Pons (tissue), 1 donor: Measurements from ENCODE around the gene MAP3K21.

ENCODE experiments used
- DNase-seq: peaks from one replicate; pipeline ENCODE4 v3.0.0-alpha.2; 2016; ENCODE audit warnings: low spot score

MAP3K21 gene

DNA sequence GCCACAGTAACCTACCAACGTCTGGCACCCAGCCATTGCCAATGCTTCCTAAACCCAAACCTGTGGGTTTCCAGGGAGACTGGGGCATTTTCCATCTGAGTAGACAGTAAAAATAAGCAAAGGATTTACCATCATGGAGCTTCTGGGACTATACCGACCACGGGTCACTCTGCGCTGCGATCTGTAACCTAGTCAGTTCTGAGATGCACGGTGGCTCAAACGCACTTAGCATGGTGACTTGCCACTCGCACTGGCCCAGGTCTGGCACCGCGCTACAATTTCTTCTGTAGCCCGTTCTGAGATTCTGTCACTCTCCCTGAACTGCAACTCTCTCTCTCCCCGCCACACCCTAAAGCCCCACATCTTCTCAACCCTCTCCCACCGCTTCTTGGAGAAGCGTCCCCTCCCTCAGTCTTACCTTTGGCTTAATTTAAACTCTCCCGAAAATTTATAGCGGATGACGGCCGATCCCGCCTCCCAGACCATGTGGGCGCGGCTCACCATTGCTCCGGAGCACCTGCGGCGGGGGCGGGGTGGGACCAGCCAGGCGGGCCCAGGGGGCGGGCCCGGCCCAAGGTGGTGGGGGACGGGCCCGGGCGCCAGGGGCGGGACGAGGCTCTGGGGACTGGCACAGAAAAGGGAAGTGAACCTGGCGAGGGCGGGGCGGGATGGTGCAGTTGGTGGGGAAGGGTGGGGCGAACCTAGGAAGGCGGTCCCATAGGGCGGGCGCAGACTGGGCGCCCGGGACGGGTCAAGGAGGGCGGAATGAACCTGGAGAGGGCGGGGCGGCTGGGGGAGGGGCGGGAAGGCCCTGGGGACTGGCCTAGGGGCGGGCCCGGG is 493 bp upstream of the MAP3K21 start:
- peak; percentile 63 for DNase-seq

DNA sequence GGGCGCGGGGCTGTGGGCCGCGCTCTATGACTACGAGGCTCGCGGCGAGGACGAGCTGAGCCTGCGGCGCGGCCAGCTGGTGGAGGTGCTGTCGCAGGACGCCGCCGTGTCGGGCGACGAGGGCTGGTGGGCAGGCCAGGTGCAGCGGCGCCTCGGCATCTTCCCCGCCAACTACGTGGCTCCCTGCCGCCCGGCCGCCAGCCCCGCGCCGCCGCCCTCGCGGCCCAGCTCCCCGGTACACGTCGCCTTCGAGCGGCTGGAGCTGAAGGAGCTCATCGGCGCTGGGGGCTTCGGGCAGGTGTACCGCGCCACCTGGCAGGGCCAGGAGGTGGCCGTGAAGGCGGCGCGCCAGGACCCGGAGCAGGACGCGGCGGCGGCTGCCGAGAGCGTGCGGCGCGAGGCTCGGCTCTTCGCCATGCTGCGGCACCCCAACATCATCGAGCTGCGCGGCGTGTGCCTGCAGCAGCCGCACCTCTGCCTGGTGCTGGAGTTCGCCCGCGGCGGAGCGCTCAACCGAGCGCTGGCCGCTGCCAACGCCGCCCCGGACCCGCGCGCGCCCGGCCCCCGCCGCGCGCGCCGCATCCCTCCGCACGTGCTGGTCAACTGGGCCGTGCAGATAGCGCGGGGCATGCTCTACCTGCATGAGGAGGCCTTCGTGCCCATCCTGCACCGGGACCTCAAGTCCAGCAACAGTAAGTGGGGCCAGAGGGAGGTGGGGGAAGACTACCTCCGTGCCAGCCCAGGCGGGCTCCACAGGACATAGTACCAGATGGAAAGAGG is 808 bp downstream of the MAP3K21 start:
- no peak for DNase-seq

DNA sequence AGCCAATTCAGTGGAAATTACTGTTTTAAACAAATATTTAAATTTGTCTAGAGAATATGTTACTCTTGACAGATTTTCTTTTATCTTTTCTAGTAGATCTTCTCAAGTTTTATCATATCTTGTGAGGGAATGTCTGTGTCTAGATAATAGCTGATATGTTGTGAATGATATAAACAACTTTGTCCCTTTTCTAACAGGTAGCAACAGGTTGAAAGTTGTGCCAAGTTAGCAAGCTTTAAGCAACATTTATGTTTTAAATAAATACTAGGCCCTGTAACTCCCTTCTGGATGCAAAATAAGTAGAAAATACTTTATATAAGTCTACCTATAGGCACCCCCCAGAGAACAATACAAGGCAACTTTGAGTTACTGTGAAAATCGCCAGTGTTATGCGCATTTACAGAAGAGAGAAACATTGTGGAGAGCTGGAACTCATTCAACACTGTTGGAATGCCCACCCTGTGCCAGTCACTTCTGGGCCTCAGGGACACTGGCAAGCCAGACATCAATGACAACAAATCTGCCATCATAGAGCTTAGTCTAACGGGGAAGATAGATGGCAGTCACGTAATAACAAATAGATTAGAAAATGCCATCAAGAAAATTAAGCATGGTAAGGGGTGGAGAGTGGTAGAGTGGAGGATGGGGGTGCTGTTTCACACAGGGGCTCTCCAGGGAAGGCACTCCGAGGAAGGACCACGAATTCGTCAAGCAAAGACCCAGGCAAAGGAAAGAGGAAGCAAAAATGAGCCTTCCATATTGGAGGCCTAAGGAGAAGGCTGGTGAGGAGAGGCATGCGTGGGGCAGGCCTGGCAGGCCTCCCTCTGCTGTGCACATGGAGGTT is 4.4 kb downstream of the MAP3K21 start:
- no peak for DNase-seq

DNA sequence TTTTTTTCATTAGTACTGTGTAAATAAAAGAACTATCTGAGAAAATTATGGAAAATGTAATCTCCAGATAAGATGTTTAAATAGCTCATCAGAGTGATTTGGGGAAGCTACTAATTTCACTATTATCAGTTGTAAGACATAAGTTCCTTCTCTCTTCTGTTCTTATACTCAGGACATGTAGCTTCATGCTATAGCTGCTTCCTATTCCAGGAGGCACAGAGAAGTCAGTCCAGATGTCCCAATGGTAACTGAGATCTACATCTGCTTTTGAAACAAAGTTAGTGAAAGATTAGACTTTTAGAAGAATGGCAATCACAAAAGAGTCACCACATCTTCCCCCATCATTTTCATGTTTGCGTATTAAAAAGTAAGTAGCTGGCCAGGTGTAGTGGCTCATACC is 5.6 kb downstream of the MAP3K21 start:
- no peak for DNase-seq

DNA sequence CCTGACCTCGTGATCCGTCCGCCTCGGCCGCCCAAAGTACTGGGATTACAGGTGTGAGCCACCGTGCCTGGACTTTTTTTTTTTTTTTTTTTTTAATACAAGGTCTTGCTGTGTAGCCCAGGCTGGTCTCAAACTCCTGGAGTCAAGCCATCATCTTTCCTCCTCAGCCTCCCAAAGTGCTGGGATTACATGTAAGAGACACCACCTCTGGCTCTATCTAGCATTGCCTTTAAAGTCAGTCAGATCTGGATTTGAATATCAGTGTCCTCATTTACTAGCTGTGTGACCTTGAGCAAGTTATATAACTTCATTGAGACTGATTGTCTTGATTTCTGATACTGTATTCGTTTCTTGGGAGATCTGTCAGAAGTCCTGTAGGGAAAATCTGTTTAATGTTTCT is 6.6 kb downstream of the MAP3K21 start:
- no peak for DNase-seq

DNA sequence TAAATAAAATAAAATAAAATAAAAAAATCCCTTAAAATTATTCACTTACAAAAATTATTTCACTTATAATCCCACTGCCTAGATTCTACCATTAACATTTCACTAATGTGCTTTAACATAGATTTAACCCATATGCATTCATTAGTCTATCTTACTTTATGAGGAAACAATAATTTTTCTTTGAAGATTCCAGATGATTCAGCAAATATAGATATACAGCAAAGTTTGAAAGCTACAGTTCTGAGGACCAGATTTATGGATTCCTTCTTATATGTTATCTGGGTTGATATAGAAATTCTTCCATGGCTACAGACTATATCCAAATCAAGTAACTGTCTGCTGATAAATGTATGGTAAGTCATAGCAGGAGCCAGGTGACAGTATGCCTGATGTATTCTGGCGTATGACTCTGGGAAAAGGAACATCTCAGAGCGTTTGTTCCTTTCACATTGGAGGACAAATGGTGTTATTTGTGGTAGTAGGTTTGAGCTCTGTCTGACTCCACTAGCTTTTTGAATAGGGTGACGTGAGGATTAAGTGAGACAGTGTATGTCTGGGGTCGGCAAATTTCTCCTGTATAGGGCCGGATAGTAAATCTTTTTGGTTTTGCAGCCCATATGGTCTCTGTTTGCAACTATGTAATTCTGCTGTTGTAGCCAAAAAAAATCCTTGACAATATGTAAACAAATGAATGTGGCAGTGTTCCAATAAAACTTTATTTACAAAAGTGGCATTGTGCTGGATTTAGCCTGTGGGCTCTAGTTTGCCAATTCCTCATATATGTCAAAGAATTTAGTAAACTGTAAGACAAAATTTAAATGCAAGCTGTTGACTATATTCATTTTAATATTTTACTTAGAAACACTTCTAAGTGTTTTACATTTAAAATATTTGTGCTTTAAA is 9.3 kb downstream of the MAP3K21 start:
- no peak for DNase-seq

DNA sequence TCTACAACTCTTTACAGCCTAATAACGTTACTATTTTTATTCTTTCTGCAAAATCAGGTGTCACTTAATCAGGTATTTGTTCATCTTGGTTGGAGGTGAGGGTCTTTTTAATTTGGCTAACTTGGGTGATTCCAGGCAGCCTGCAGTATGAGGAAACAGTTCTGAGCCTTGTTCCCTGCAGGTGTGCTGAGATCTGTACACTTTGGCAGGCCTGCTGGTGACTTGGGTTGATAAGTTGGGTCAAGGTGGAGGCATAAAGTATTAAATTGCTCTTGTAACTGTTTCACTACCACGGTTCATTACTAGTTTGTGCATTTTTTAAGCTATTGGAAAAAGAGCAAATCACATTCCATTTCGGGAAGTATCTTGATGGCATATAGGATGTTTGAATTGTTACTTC is 10.0 kb downstream of the MAP3K21 start:
- DNase-seq = no peak

DNA sequence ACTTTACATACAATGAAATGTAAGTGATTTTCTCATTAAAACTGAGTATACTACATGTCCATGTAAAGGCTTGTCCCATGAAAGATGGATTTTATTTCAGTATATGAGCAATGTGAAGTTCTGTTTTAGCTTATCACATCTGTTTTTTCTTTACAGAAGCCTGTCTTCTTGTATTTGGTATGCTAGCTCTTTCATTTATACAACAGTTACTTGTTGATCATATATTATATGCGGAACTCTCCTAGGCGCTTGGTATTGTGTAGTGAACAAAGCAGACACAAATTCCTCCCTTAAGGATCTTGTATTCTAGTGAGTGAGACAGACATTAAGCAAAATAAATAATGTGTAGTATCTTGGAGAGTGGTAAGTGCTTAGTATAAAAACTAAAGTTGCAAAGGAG is 10.6 kb downstream of the MAP3K21 start:
- DNase-seq = no peak

DNA sequence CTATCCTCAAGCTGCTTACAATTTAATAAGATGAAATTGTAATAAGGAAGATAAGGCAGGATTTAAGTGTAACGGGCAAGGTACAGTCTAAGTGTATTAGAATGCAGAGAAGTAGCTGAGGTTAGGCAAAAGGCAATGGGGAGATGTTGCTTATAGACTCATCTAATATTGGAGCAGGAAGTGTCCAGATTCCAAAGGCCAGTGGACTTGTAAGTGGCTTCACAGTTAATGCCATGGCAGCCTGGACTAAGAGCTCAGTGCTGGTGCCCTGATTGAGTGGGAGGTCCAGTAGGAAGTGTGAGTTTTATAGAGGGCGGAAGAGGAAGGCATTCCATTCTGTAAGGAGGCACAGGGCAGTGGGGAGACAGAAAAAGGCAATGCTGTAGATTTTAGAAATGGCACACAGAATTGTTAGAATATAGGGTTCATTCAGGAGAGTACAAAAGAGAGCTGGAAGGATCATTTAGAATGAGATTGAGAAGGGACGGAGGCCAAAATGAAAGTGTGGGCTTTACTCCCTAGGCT is 12.6 kb downstream of the MAP3K21 start:
- no peak for DNase-seq

DNA sequence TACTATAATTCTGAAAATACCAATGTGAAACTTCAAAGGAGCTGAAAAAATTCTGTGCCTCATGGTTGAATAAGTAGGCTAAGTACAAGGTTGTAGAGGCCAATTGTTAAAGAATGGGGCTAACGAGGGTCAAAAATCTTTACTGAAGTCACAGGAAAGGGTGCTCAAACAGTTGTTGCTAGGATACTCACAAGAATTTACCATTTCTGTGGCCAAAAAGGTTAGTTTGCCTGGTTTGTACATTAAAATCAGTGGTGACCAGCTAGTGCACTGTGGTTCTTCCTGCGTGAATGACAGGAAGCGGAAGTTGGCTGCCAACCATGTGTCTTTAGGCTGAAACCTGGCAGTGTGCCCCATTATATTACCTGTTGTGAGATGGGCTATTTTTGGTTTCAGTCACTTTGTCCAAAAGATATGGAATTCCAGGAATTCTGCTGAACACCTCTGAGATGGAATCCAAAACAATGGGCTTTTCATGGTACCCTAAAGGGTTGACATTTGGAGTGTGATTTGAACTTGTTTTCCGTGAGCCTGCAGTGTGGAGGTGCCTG is 13.5 kb downstream of the MAP3K21 start:
- no peak for DNase-seq

DNA sequence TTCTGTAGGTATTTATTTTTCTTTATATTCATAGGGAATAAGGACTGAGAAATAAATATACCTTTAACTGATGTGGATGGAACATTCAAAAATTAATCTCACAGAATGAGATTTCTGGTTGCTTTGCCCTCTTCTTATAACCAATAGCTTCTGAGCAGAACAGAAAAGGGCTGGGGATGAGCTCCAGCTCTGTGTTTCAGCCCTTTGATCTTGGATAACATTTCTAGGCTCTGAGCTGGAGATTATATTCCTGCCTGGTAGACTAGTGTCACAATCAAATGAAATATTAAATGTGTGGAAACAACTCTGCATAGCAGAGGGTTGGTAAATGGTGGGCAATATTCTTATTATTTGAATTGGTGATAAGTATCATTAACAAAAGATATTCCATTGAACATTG is 14.6 kb downstream of the MAP3K21 start:
- no peak for DNase-seq

DNA sequence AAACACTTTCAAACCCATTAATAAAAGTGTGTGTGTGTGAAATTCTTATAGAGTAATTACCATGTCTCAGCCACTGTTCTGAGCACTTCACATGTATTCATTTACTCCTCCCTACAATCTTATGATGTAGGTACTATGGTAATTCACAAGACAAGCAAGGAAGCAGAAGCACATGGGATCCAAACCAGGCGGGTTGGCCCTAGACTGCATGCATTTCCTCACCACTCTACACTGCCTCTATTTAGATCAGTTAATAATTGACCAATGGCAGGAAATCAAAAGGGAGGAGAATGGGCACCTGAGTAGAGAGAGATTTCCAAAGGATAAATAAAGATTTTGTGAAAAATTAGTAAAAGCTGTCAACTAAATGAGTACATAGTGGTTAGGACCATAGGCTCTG is 15.7 kb downstream of the MAP3K21 start:
- DNase-seq = no peak

DNA sequence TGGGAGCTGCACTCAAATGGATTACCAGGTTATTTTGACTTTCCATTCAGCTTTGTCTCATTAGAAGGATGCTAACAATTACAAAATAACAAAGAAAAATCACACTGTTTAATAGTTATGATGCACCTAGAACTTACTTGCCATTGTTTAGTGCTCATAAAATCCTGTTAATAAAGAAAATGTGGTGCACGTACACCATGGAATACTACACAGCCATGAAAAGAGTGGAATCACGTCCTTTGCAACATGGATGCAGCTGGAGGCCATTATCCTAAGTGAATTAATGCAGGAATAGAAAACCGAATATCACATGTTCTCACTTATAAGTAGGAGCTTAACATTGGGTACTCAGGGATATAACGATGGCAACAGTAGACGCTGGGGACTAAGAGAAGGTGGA is 19.8 kb downstream of the MAP3K21 start:
- DNase-seq = no peak

DNA sequence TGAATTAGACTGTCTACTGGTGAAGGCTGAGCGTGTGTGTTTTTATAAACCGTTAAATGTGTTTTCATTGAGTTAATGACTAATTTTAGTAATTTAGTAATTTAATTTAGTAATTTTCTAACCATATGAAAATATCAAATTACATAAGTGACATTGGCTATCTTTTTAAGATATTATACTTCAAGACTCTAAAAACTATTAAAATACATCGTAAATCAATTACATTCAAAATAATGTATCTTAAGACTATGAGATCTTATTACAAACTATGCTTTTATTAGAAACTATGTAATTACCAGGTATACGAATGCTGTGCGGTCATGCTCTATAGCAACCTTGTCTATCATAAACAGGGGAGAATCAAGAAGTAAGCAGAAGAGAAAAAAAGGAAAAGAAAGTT is 21.6 kb downstream of the MAP3K21 start:
- DNase-seq = no peak

DNA sequence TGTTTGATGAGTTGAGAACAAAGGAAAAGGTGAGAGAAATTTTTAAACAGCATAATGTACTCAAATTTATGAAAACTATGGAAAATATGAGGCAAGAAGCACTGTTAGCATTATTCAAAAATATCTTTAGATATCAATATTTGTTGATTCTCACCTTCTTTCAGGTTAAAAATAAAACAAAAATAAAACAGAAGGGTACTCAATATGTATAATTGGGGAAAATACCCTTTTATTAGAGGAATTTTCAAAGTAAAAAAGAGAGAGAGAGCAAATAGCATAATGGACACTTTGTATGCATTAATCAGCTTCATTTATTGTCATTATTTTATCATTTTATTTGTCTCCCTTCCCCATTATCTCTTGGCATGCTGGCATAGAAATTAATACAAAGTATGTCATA is 27.5 kb downstream of the MAP3K21 start:
- DNase-seq = no peak

DNA sequence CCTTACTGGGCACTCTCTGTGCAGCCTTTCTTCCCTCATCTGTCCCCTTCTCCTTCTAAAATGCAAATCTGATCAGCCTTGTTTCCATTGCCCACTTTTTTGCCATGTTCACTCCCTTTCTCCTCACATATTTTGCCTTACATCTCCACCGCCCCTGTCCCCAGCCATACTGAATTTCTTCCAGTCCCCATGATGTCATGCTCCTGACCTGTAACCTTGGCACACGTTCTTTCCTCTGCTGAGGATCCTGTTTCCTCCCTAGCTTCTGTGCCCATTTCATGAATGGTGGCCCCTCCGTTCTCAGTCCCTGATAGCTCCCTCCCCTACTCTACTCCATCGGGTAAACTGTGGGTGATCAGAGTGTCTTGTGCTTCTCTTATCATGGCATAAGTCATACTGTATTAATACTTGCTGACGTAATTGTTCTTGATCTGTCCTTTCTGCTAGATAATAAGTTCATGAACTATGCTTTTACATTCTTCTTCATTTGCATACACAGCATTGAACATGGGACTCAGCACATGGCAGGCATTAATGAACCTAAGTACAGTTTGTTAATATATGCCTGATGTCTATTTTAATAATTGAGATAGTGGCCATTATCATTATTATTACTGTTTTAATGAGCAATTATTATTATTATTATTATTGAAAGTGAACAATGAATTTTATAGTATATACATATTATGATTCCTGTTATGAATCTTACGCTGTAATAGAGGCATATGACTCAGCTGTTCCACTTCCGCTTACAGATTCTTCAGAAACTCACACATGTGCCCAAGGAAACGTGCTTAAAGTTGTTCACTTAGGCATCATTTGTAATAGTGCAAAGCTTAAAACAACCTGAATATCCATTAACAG is 28.5 kb downstream of the MAP3K21 start:
- DNase-seq = no peak

DNA sequence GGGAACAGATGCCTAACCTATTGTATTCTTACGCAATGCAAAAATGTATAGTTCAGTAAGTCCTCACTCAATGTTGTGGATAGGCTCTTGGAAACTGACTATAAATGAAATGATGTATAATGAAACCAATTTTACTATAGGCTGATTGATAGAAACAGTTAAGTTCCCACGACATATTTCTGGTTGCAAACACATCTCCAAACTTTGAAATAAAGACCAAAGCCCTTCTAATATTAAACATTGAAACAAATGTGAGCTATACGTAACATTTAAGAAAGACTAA is 29.1 kb downstream of the MAP3K21 start:
- DNase-seq = no peak

DNA sequence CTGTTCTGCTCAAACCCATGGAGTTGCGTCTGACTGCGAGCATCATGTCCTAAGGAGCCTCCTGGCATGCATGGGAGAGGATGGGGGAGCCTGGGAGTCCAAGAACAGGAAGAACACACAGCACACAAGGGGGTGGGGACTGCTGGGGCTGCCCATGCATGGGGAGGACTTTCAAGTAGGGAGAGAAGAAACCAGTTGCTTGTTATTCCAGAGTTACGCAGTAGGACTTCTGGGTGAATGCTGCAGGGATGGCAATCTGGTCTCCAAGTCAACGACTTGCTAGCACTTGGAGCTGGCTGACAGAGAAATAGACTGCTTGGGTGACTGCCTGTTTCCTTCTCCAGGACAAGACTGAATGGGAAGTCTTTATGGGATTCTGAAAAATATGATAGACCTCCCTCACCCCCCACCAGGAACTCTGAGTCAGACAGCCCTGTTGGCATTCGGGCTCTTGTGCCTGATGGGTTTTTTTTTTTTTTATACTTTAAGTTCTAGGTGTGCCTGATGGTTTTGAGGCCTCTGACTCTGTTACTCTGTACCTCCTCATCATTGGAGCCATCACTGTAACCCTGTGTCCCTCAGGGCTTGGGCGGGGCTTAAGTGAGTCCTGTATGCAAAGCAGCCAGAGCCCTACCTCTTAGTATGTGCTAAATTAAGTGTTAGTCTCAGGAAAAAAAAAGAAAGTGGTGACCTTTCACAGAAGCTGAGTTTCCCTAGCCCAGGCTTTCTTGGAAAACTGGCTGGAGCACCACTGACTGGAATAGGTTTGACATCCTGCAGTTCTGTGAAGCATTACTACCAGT is 30.3 kb downstream of the MAP3K21 start:
- DNase-seq = no peak

DNA sequence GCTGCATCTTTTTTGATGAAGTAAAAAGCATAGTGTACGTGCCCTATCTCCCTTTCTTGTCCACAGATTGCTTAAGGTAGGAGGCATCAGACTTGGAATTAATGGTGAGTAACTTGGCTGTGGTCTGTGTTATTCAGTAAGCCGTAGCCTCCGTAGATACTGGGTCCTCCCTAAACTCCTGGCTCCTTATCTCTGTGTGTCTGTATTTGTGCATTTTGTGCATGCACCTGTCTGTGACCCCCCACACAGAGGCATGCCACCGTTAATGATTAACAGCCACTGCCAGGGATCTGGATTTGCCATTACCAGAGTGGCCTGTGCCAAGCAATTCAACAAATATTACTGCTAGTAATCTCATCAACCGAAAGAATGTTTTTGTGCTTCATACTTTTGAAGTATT is 31.9 kb downstream of the MAP3K21 start:
- DNase-seq = no peak
